Fibroblast of villous mesenchyme (primary cell): ENCODE data around the gene CD3G. TPM values are rescaled to one million over a fixed set of nuclear protein-coding genes. Genes with fewer than 3 reads are reported as not detected.
A peak's percentile ranks its signal among the peaks of the same experiment; 100 is the strongest.

ENCODE experiments used
- DNase-seq: peaks from one replicate; pipeline ENCODE4 v3.0.0-alpha.2; 2010; ENCODE audit warnings: low read depth
- H3K4me3 ChIP-seq: 2 replicates; pipeline ENCODE4 v1.5.1; 2011; ENCODE audit warnings: low read depth, mild to moderate bottlenecking, low read length
- CTCF ChIP-seq: IDR thresholded peaks from 2 replicates; pipeline ENCODE4 v1.5.1; 2012; ENCODE audit warnings: low read depth, mild to moderate bottlenecking, low read length; ENCODE audit not compliant: insufficient read depth
- total RNA-seq: library from RNA; depleted of rRNA; stranded (reverse); fragments of >200 nt; gene quantifications from 2 replicates; pipeline ENCODE4 v1.2.3, GENCODE V29; 2012

CD3G gene
- total RNA-seq, 1 donor = not detected

- H3K4me3 ChIP-seq = no peak overlapping the region
- TF ChIP-seq CTCF = no peak
- DNase-seq = no peak
Observed at GRCh38 chr11:118358071-118358470, 13.9 kb downstream of the CD3G start.

DNA sequence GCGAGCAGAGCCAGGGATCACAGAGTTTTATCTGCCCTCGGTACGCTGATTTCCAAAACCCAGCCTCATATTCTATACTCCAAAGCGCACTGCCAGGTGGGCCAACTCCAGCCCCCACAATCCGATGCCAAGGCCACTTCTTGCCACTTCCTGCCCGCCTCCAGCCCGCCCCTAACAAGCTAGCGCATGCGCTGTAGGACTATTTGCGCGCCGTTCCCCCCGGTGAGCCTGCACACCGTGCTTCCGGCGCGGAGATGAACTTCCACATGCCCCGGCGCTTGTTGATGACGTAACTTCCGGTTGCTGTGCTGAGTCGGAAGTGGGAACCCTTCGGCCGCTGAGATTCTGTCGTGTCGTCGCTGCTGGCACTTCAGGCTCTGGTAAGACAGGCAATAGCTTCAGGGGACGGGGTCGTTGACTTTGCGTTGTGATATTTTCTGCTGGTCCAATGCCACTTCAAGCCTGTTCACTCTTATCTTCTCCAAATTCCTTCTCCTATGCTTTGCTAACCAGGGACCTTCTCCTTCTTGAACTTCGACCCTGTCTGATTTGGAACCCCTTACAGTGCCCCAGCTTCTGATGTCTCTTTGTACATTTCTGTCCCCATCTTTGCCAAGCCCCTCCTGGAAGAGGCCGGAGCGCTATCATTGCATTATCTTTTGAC lies 15.3 kb downstream of the CD3G start, which contains the start of gene UBE4A:
Gene UBE4A, plus strand, starts transcription at position 306 of the 664 bp plus-strand sequence. CDS start 5,481 bp downstream, outside the sequence.
- peak within 1 kb of the TSS; percentile 94 for H3K4me3 ChIP-seq
- TF ChIP-seq CTCF = no peak
- DNase-seq = peak; percentile 96

GRCh38 chr11:118364956-118365615 lies 20.9 kb downstream of the CD3G start:
- no peak for DNase-seq
- TF ChIP-seq CTCF = no peak
- H3K4me3 ChIP-seq = no peak overlapping the region

- H3K4me3 ChIP-seq = no peak overlapping the region
Observed at GRCh38 chr11:118366287-118366686, 22.1 kb downstream of the CD3G start.

GRCh38 chr11:118370774-118371173 lies 26.6 kb downstream of the CD3G start:
- no peak for TF ChIP-seq CTCF

More at GRCh38 chr11:118366287-118366686, 22.1 kb downstream of the CD3G start:
- no peak for TF ChIP-seq CTCF
- DNase-seq = no peak

GRCh38 chr11:118373263-118373662 lies 29.1 kb downstream of the CD3G start:
- no peak overlapping the region for H3K4me3 ChIP-seq
- no peak for TF ChIP-seq CTCF
- no peak for DNase-seq

More at GRCh38 chr11:118370774-118371173, 26.6 kb downstream of the CD3G start:
- no peak for DNase-seq
- H3K4me3 ChIP-seq = no peak overlapping the region

- H3K4me3 ChIP-seq = no peak overlapping the region
- DNase-seq = no peak
- TF ChIP-seq CTCF = no peak
Observed at GRCh38 chr11:118373871-118374270, 29.7 kb downstream of the CD3G start.
